ENCODE measurements around the gene GATA2. TPM values are rescaled to one million over a fixed set of nuclear protein-coding genes. Genes with fewer than 3 reads are reported as not detected.

The GATA2 gene
- total RNA-seq, 1 experiment from 2014 or later = 74.6 TPM

- no peak overlapping the region for H3K4me3 ChIP-seq (ENCODE audit: low read depth in 2 of 2, low read length in 2 of 2)
- BruUV-seq (replicated peaks) = no TSS peak
- intact Hi-C loops (cut with micrococcal nuclease; ENCODE audit: unreplicated experiment) = loop anchor here (5.0 kb wide), 2 partner anchors 82 to 328 kb away; no protein-coding TSS in a partner anchor
- no peak for DNase-seq (ENCODE audit: low read depth, low spot score)
- no peaks in the 10 kb centered on the region for H3K9me3 ChIP-seq (ENCODE audit: control insufficient read depth, insufficient read depth, low read depth, low read length)
- ChIA-PET POLR2A (interaction anchor here (0.7 kb wide), 2 partner anchors 90 to 118 kb away, joined by 3 to 11 read pairs; no protein-coding TSS in a partner anchor), CTCF (no interaction called here)
- in situ Hi-C loops (cut with HindIII; ENCODE audit: low pct_unique_long_range_greater_than_20kb, low sequenced_read_pairs) = no loop called here
- H3K27me3 ChIP-seq (ENCODE audit: control insufficient read depth, insufficient read depth, low read length) = no peaks in the 10 kb centered on the region
- H3K36me3 ChIP-seq (ENCODE audit: control insufficient read depth, insufficient read depth, low read length) = no peaks in the 10 kb centered on the region
- no peak overlapping the region for H3K27ac ChIP-seq (ENCODE audit: low read length)
- no peak for TF ChIP-seq TCF7L2 (IDR thresholded peaks at IDR 0.05; ENCODE audit: low read depth, low read length)
- TF ChIP-seq SIN3A (IDR thresholded peaks at IDR 0.05; ENCODE audit: borderline replicate concordance, insufficient read depth, low read depth, low read length) = no peak
- TF ChIP-seq POLR2AphosphoS5 (IDR thresholded peaks at IDR 0.05; ENCODE audit: low read depth, low read length) = no peak
- TF ChIP-seq REST (IDR thresholded peaks at IDR 0.05; ENCODE audit: insufficient read depth in 1 of 2, low read depth in 2 of 2, low read length in 1 of 2) = no peak
- TF ChIP-seq, protein P1, sequence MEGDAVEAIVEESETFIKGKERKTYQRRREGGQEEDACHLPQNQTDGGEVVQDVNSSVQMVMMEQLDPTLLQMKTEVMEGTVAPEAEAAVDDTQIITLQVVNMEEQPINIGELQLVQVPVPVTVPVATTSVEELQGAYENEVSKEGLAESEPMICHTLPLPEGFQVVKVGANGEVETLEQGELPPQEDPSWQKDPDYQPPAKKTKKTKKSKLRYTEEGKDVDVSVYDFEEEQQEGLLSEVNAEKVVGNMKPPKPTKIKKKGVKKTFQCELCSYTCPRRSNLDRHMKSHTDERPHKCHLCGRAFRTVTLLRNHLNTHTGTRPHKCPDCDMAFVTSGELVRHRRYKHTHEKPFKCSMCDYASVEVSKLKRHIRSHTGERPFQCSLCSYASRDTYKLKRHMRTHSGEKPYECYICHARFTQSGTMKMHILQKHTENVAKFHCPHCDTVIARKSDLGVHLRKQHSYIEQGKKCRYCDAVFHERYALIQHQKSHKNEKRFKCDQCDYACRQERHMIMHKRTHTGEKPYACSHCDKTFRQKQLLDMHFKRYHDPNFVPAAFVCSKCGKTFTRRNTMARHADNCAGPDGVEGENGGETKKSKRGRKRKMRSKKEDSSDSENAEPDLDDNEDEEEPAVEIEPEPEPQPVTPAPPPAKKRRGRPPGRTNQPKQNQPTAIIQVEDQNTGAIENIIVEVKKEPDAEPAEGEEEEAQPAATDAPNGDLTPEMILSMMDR (IDR thresholded peaks at IDR 0.05) = no peak
- peaks cover 10% of the 10 kb centered on the region; the same call in 1 of the 2 replicates for H3K4me1 ChIP-seq (ENCODE audit: control insufficient read depth, insufficient read depth, low read length)
- ATAC-seq = no peak
Observed at GRCh38 chr3:128500556-128500955, 7.6 kb upstream of the GATA2 start.

GRCh38 chr3:128499724-128500275 is 6.8 kb upstream of the GATA2 start:
- H3K27ac ChIP-seq (ENCODE audit: low read length) = no peak overlapping the region
- DNase-seq (ENCODE audit: low read depth, low spot score) (no peak), ATAC-seq (no peak)
- CTCF ChIA-PET = interaction anchor here (1.3 kb wide), 1 partner anchor 74 kb away, joined by 5 read pairs; no protein-coding TSS in a partner anchor
- BruUV-seq (replicated peaks) = no TSS peak
- POLR2A ChIA-PET = no interaction called here
- no peaks in the 10 kb centered on the region for H3K27me3 ChIP-seq (ENCODE audit: control insufficient read depth, insufficient read depth, low read length)
- no peaks in the 10 kb centered on the region for H3K9me3 ChIP-seq (ENCODE audit: control insufficient read depth, insufficient read depth, low read depth, low read length)
- in situ Hi-C loops (cut with HindIII; ENCODE audit: low pct_unique_long_range_greater_than_20kb, low sequenced_read_pairs) (no loop called here), intact Hi-C loops (cut with micrococcal nuclease; ENCODE audit: unreplicated experiment) (loop anchor here (5.0 kb wide), 2 partner anchors 83 to 327 kb away; no protein-coding TSS in a partner anchor)
- H3K4me1 ChIP-seq (ENCODE audit: control insufficient read depth, insufficient read depth, low read length) = peaks cover 10% of the 10 kb centered on the region; the same call in 1 of the 2 replicates
- H3K4me3 ChIP-seq (ENCODE audit: low read depth in 2 of 2, low read length in 2 of 2) = no peak overlapping the region
- H3K36me3 ChIP-seq (ENCODE audit: control insufficient read depth, insufficient read depth, low read length) = no peaks in the 10 kb centered on the region
- TF ChIP-seq SIN3A (IDR thresholded peaks at IDR 0.05; ENCODE audit: borderline replicate concordance, insufficient read depth, low read depth, low read length) = no peak
- TF ChIP-seq POLR2AphosphoS5 (IDR thresholded peaks at IDR 0.05; ENCODE audit: low read depth, low read length) = no peak
- no peak for TF ChIP-seq REST (IDR thresholded peaks at IDR 0.05; ENCODE audit: insufficient read depth in 1 of 2, low read depth in 2 of 2, low read length in 1 of 2)
- TF ChIP-seq, protein P1 (IDR thresholded peaks at IDR 0.05) = no peak
- no peak for TF ChIP-seq TCF7L2 (IDR thresholded peaks at IDR 0.05; ENCODE audit: low read depth, low read length)

Measured in Panc1 (cell line).